Smooth muscle cell (in vitro differentiated cells): ENCODE data around the gene JMJD8. TPM values are rescaled to one million over a fixed set of nuclear protein-coding genes. Genes with fewer than 3 reads are reported as not detected.

ENCODE experiments used
- DNase-seq: peaks from one replicate; lab custom pipeline; 2025; ENCODE audit not compliant: unreplicated experiment; lab: John Stamatoyannopoulos, UW
- H2AFZ ChIP-seq: fragments of 200-600 bp; sonication (generic); 2 replicates; pipeline ENCODE4 v1.6.0; 2016; ENCODE audit warnings: antibody characterized with exemption, low read depth, mild to moderate bottlenecking
- H3F3A ChIP-seq: fragments of 200-600 bp; sonication (generic); 2 replicates; pipeline ENCODE4 v1.6.0; 2017; ENCODE audit warnings: antibody characterized with exemption, low read depth
- H3K27ac ChIP-seq: fragments of 200-600 bp; sonication (generic); 2 replicates; pipeline ENCODE4 v1.5.1; 2016; ENCODE audit warnings: low read depth, mild to moderate bottlenecking
- H3K27me3 ChIP-seq: fragments of 200-600 bp; sonication (generic); 2 replicates; pipeline ENCODE4 v1.6.1; 2016; ENCODE audit warnings: low read depth, mild to moderate bottlenecking
- H3K36me3 ChIP-seq: fragments of 200-600 bp; sonication (generic); 2 replicates; pipeline ENCODE4 v1.5.1; 2016; ENCODE audit warnings: low read depth
- H3K4me1 ChIP-seq: fragments of 200-600 bp; sonication (generic); 2 replicates; pipeline ENCODE4 v1.5.1; 2016; ENCODE audit warnings: low read depth
- H3K4me2 ChIP-seq: fragments of 200-600 bp; sonication (generic); 2 replicates; pipeline ENCODE4 v1.6.0; 2016; ENCODE audit warnings: mild to moderate bottlenecking
- H3K4me3 ChIP-seq: fragments of 200-600 bp; sonication (generic); 2 replicates; pipeline ENCODE4 v1.5.1; 2016; ENCODE audit warnings: mild to moderate bottlenecking
- H3K79me2 ChIP-seq: fragments of 200-600 bp; sonication (generic); 2 replicates; pipeline ENCODE4 v1.6.0; 2016; ENCODE audit warnings: low read depth, mild to moderate bottlenecking
- H3K9ac ChIP-seq: fragments of 200-600 bp; sonication (generic); 2 replicates; pipeline ENCODE4 v1.6.0; 2016; ENCODE audit warnings: low read depth
- H3K9me3 ChIP-seq: fragments of 200-600 bp; sonication (generic); replicated peaks from 2 replicates; pipeline ENCODE4 v1.5.1; 2016; ENCODE audit warnings: low read depth
- H4K20me1 ChIP-seq: fragments of 200-600 bp; sonication (generic); 2 replicates; pipeline ENCODE4 v1.6.0; 2016; ENCODE audit warnings: low read depth
- CTCF ChIP-seq: fragments of 200-600 bp; sonication (generic); IDR thresholded peaks from 2 replicates; pipeline ENCODE4 v1.5.1; 2017; ENCODE audit warnings: borderline replicate concordance, mild to moderate bottlenecking, antibody characterized with exemption; ENCODE audit not compliant: insufficient read depth, poor library complexity, severe bottlenecking
- WGBS: methylation state at CpG from one replicate; pipeline ENCODE4 v1.1.7; 2016; ENCODE audit warnings: low lambda C conversion rate; 5-methylcytosine and 5-hydroxymethylcytosine counted together
- polyA plus RNA-seq: library from polyadenylated mRNA; unstranded; fragments of >200 nt; fragmentation: Nextera tagmentation; extraction: Ambion mirVana; gene quantifications from 2 replicates; pipeline ENCODE4 v1.2.1, GENCODE V29; 2016
- total RNA-seq: library from RNA; depleted of rRNA; stranded (reverse); fragments of >200 nt; gene quantifications from 2 replicates; pipeline ENCODE4 v1.2.3, GENCODE V29; 2014

The JMJD8 gene
- total and polyA plus RNA-seq, 2 experiments from 2014 or later = 42.9 to 95.1 TPM

DNA sequence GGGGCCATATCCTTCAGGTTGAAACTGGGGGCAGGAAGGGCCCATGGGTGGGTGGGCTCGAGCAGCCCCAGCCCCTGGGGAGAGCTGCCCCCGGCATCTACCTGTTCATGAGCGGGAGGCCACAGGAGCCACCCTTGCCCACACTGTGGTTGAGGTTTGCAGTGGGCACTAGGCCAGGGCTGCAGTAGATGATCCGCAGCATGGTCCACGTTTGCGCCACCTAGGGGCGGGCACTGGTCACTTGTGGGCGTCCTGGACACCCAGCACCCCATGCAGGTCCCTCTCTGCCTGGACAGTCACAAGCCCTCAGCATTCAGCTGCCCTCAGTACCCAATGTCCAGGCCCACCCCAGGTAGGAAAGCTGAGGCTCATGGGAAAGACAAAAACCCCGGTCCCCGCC, 1.8 kb upstream of the JMJD8 start:
- Histone ChIP-seq H3K9me3 (no peaks in the 10 kb centered on the region), H3K4me1 (peaks cover 22% of the 10 kb centered on the region), H4K20me1 (peaks cover 27% of the 10 kb centered on the region), H3K27me3 (no peaks in the 10 kb centered on the region), H3F3A (no peaks in the 10 kb centered on the region), H3K27ac (no peak overlapping the region), H3K79me2 (peaks cover 38% of the 10 kb centered on the region), H3K4me3 (no peak overlapping the region), H3K9ac (no peak overlapping the region), H3K36me3 (no peaks in the 10 kb centered on the region), H2AFZ (no peak overlapping the region), H3K4me2 (no peak overlapping the region)
- DNase-seq = no peak
- 80% methylated on average over 9 of the region's 10 CpGs for WGBS
- peak; percentile 34 for TF ChIP-seq CTCF

DNA sequence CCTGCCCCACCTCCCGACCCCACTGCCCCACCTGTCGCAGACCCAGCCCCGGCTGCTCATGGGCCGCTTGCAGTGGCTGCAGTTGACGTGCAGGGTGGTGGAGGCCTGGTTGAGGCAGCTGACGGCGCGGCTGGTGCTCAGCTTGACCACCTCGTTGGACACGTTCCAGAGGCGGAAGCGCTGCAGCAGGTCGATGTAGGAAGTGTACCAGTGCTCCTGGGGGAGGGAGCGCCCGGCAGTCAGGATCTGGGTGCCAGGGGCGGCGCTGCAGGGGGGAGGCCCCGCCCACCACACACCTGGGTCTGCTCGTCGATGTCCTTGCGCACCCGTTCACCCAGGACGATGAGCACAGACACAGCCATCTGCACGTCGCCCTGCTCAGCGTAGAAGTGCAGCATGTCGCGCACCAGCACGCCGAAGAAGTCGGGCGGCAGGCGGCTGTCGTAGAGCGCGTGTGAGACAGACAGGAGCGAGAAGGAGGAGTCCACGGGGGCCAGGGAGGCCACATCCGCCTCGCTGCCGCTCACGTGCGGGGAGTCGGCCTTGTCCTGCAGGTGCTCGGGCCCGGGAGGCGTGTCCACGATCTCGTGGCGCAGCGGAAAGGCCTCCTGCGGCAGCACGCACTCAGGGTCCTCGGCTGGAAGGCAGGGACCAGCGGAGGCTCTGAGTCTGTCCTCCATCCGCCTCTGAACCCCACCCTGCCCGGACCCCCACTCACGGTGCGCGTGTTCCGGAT, 995 bp upstream of the JMJD8 start:
- peaks cover 43% of the 10 kb centered on the region for H3K79me2 ChIP-seq
- peaks cover 33% of the 10 kb centered on the region for H4K20me1 ChIP-seq
- no peak overlapping the region for H3K9ac ChIP-seq
- peaks cover 24% of the 10 kb centered on the region for H3K4me1 ChIP-seq
- peak overlapping the region; percentile 60 for H3K4me3 ChIP-seq
- no peak for TF ChIP-seq CTCF
- H3F3A ChIP-seq = no peaks in the 10 kb centered on the region
- H3K36me3 ChIP-seq = no peaks in the 10 kb centered on the region
- H3K9me3 ChIP-seq = no peaks in the 10 kb centered on the region
- peak overlapping the region; percentile 84 for H3K27ac ChIP-seq
- no peak overlapping the region for H2AFZ ChIP-seq
- no peak for DNase-seq
- H3K27me3 ChIP-seq = no peaks in the 10 kb centered on the region
- peak overlapping the region; percentile 95 for H3K4me2 ChIP-seq
- 97% methylated on average over 45 of the region's 61 CpGs for WGBS

DNA sequence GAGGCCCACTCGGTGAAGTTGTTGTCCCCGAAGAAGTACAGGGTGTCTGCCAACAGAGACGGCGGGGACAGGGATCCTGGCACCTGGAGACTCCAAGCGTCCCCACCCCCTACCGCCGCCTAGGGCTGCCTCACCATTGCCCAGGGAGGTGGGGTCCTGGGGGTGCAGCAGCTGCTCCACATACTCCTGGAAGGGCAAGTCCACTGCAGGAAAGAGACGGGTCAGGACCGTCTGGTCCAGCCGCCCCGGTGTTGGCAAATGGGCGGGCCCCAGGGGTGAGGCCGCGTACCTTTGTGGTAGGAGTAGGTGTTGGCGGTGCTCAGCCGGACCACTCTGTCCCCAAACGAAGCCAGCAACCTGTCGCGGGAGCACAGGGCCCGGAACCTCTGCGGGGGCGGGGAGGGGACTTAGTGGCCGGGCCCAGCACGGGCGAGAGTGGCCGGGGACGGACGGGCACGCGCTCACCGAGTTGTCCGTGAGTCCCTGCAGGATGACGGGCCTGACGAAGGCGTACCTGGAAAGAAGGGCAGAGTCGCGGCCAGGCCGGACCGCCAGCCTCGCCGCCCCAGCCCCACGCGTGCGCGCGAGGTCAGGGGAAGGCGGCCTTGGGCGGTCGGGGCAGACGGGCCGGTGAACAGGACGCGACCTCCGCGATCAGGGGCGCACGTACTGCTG, 601 bp downstream of the JMJD8 start:
- H2AFZ ChIP-seq = no peak overlapping the region

More for the DNA sequence above, 601 bp downstream of the JMJD8 start:
- Histone ChIP-seq H3K27me3 (no peaks in the 10 kb centered on the region), H3F3A (no peaks in the 10 kb centered on the region), H3K4me2 (peak overlapping the region; percentile 95), H3K4me3 (peak overlapping the region; percentile 60), H3K27ac (peak overlapping the region; percentile 84), H3K4me1 (peaks cover 18% of the 10 kb centered on the region), H3K9me3 (no peaks in the 10 kb centered on the region), H3K79me2 (peaks cover 32% of the 10 kb centered on the region), H3K36me3 (no peaks in the 10 kb centered on the region), H3K9ac (peak overlapping the region; percentile 58), H4K20me1 (peaks cover 33% of the 10 kb centered on the region)
- WGBS = 17% methylated on average over 51 of the region's 57 CpGs
- TF ChIP-seq CTCF = no peak
- DNase-seq = no peak
